Coronary artery (tissue), 2 donors: ENCODE measurements around the gene COMP.

ENCODE experiments used
- DNase-seq: peaks from one replicate; pipeline ENCODE4 v3.0.0-alpha.2; 2017; ENCODE audit warnings: low spot score
- H3K27ac ChIP-seq, 2 donors: fragments of 200-600 bp; sonication (generic); one replicate each; pipeline ENCODE4 v1.5.1; 2016 to 2019
- H3K4me3 ChIP-seq: fragments of 200-600 bp; sonication (generic); 2 replicates; pipeline ENCODE4 v1.5.1; 2016; ENCODE audit warnings: mild to moderate bottlenecking, moderate library complexity
- CTCF ChIP-seq: fragments of 200-600 bp; sonication (generic); IDR thresholded peaks from one replicate; pipeline ENCODE4 v1.5.1; 2019; ENCODE audit warnings: antibody characterized with exemption

Gene COMP

DNA sequence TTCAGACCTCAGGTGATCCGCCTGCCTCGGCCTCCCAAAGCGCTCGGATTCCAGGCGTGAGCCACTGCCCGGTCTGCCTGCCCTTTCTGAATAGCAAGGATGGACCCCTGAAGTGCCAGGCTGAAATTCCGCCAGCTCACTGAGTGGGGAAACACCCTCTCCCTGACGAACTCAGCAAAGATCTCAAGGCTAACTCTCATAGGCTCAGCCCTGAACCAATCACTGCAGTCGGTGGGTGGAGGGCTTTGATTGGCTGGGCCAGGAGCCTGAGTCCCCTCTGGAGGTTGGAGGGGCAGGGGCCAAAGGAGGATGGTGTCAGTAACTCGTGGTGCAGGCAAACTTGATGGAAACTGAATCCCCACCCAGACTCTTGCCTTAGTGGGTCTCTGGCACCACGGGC is 11.2 kb upstream of the COMP start:
- no peak overlapping the region for H3K27ac ChIP-seq
- no peak for TF ChIP-seq CTCF
- H3K4me3 ChIP-seq = no peak overlapping the region
- no peak for DNase-seq

GRCh38 chr19:18800636-18801035 is 9.5 kb upstream of the COMP start:
- no peak overlapping the region for H3K4me3 ChIP-seq
- H3K27ac ChIP-seq = no peak overlapping the region
- no peak for DNase-seq
- TF ChIP-seq CTCF = no peak

DNA sequence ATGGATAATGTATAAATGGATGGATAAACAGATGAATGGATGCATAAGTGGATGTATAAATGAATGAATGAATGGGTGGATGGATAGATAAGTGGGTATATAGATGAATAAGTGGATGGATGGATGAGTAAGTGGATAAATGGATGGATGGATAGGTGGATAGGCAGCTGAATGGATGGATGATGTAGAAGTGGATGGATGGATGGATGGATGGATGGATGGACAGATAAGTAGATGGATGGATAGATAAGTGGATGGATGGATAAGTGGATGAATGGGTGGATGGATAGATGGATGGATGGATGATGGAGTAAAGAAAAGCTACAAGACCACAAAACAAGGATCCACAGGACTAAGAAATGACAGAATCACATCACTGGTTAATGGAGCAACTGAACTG is 9.0 kb upstream of the COMP start:
- no peak for TF ChIP-seq CTCF

GRCh38 chr19:18799389-18799970 is 8.4 kb upstream of the COMP start:
- DNase-seq = no peak
- no peak for TF ChIP-seq CTCF
- no peak overlapping the region for H3K4me3 ChIP-seq

More for the DNA sequence above, 9.0 kb upstream of the COMP start:
- DNase-seq = no peak
- H3K27ac ChIP-seq = no peak overlapping the region
- no peak overlapping the region for H3K4me3 ChIP-seq

DNA sequence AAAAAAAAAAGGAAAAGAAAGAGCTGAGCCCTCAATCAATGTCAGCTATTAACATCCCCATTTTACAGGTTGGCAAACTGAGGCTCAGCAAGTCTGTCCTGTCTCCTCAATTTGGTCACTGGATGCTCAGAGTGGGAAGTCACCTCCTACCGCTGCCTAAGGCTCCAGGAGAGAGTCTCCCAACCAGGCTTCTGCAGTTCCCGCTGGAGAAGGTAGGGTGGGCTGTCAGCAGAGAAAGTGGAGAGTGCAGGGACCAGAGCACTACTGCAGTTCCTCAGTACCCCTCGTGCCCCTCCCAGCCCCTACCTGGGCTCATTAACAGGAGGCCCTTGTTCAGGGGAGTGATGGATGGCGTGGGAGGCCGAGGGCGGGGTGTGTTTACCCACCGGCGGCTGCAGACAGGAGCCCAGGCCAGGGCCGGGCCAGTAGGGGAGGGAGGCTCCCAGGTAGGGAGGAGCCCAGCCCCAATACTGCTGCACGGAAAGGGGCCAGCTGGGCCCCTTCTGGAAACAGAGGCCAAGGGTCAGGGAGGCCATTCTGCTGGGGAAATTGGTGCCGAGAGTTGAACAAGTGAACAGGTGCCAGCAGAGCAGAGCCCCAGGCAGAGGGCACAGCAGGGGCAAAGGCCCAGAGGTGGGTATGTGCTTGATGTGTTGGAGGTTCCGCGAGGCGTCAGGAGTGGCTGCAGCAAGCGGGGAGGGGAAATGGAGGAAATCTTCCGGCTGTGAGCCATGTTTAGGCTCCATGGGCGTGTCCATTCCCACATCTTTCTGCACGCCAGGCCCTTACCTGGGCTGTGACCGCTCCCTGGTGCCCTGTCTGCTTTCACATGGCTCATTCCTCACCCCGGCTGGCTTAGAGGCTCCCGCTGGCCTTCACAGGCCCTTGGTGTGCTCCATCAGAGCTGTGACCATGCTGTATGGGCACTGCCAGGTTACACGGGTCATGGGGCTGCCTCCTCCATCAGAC is 7.6 kb upstream of the COMP start:
- DNase-seq = no peak
- no peak for TF ChIP-seq CTCF
- no peak overlapping the region for H3K4me3 ChIP-seq

More at GRCh38 chr19:18799389-18799970, 8.4 kb upstream of the COMP start:
- H3K27ac ChIP-seq = no peak overlapping the region

GRCh38 chr19:18796239-18796638 is 5.1 kb upstream of the COMP start:
- H3K4me3 ChIP-seq = no peak overlapping the region
- no peak for TF ChIP-seq CTCF

More for the DNA sequence above, 7.6 kb upstream of the COMP start:
- H3K27ac ChIP-seq = no peak overlapping the region

More at GRCh38 chr19:18796239-18796638, 5.1 kb upstream of the COMP start:
- no peak overlapping the region for H3K27ac ChIP-seq
- no peak for DNase-seq
